GM23338 (cell line): ENCODE results near the gene ELFN1. TPM values are rescaled to one million over a fixed set of nuclear protein-coding genes. Genes with fewer than 3 reads are reported as not detected.

Experiments used
- ATAC-seq: fragments of 200-7000 bp; cut with Tn5 transposase; 3 replicates; pipeline ENCODE4 v1.9.1; 2020
- DNase-seq: peaks from one replicate; pipeline ENCODE4 v3.0.0-alpha.2; 2015; ENCODE audit warnings: low spot score
- H2AFZ ChIP-seq: fragments of 200-600 bp; sonication (generic); 2 replicates; pipeline ENCODE4 v1.8.0; 2016; ENCODE audit warnings: antibody characterized with exemption, mild to moderate bottlenecking, moderate library complexity
- H3F3A ChIP-seq: fragments of 200-600 bp; sonication (generic); replicated peaks from 2 replicates; pipeline ENCODE4 v1.8.0; 2017; ENCODE audit warnings: antibody characterized with exemption, mixed run types, low read depth
- H3K27ac ChIP-seq: fragments of 200-600 bp; sonication (generic); 2 replicates; pipeline ENCODE4 v1.6.1; 2016; ENCODE audit warnings: low read depth
- H3K27me3 ChIP-seq: fragments of 200-600 bp; sonication (generic); 2 replicates; pipeline ENCODE4 v1.8.0; 2016; ENCODE audit warnings: mild to moderate bottlenecking, mixed run types, moderate library complexity; ENCODE audit not compliant: insufficient read depth
- H3K36me3 ChIP-seq: fragments of 200-600 bp; sonication (generic); 2 replicates; pipeline ENCODE4 v1.8.0; 2016; ENCODE audit warnings: mild to moderate bottlenecking; ENCODE audit not compliant: insufficient read depth
- H3K4me1 ChIP-seq: fragments of 200-600 bp; sonication (generic); 2 replicates; pipeline ENCODE4 v1.8.0; 2016; ENCODE audit warnings: mild to moderate bottlenecking, moderate library complexity; ENCODE audit not compliant: insufficient read depth
- H3K4me2 ChIP-seq: fragments of 200-600 bp; sonication (generic); 2 replicates; pipeline ENCODE4 v1.7.1; 2017; ENCODE audit warnings: mixed run types
- H3K4me3 ChIP-seq: fragments of 200-600 bp; sonication (generic); 2 replicates; pipeline ENCODE4 v1.6.1; 2016; ENCODE audit warnings: mixed run types
- H3K79me2 ChIP-seq: fragments of 200-600 bp; sonication (generic); replicated peaks from 2 replicates; pipeline ENCODE4 v1.8.0; 2017; ENCODE audit warnings: mild to moderate bottlenecking; ENCODE audit not compliant: insufficient read depth
- H3K9me2 ChIP-seq: fragments of 200-600 bp; sonication (generic); 2 replicates; pipeline ENCODE4 v1.8.0; 2017; ENCODE audit not compliant: insufficient read depth
- H4K20me1 ChIP-seq: fragments of 200-600 bp; sonication (generic); replicated peaks from 2 replicates; pipeline ENCODE4 v1.8.0; 2017; ENCODE audit warnings: mild to moderate bottlenecking; ENCODE audit not compliant: insufficient read depth
- H3K27ac Mint-ChIP-seq: 2 replicates; pipeline ENCODE4 v1.8.0; 2020; ENCODE audit warnings: inconsistent platforms, mild to moderate bottlenecking, moderate library complexity, mixed read lengths
- H3K27me3 Mint-ChIP-seq: 3 replicates; pipeline ENCODE4 v1.8.0; 2022; ENCODE audit warnings: low read depth, mild to moderate bottlenecking, moderate library complexity, mixed read lengths, inconsistent platforms; ENCODE audit not compliant: insufficient read depth, poor library complexity
- H3K36me3 Mint-ChIP-seq: 3 replicates; pipeline ENCODE4 v1.8.0; 2021; ENCODE audit warnings: low read depth, mild to moderate bottlenecking, inconsistent platforms, moderate library complexity, mixed read lengths
- H3K4me1 Mint-ChIP-seq: 3 replicates; pipeline ENCODE4 v1.8.0; 2020; ENCODE audit warnings: mild to moderate bottlenecking, inconsistent platforms, mixed read lengths
- H3K4me3 Mint-ChIP-seq: 3 replicates; pipeline ENCODE4 v1.8.0; 2021; ENCODE audit warnings: moderate library complexity, mild to moderate bottlenecking, inconsistent platforms, mixed read lengths
- H3K9me3 Mint-ChIP-seq: 3 replicates; pipeline ENCODE4 v1.8.0; 2020; ENCODE audit warnings: moderate library complexity, mild to moderate bottlenecking, inconsistent platforms, mixed read lengths
- CREB1 ChIP-seq: fragments of 250-450 bp; sonication (Bioruptor Pico); IDR thresholded peaks from 2 replicates; pipeline ENCODE4 v1.5.0; 2020; ENCODE audit warnings: low read depth, mild to moderate bottlenecking, moderate library complexity
- CTCF ChIP-seq, 2 experiments: fragments of 200-600 bp in 1 of 2; sonication (generic) in 1 of 2; conservative IDR thresholded peaks; 2 replicates each; pipeline versions ENCODE4 v1.5.1 to v1.6.1; 2016 to 2017; ENCODE audit warnings: antibody characterized with exemption in 2 of 2, low read depth in 2 of 2, mild to moderate bottlenecking in 2 of 2, moderate library complexity in 1 of 2
- ETS1 ChIP-seq: IDR thresholded peaks from 2 replicates; pipeline ENCODE4 v1.6.1; 2016; ENCODE audit warnings: antibody characterized with exemption
- EZH2 ChIP-seq: fragments of 200-600 bp; sonication (generic); IDR thresholded peaks from one replicate; pipeline ENCODE4 v1.8.0; 2017; ENCODE audit warnings: antibody characterized with exemption, mild to moderate bottlenecking, low read depth; ENCODE audit not compliant: unreplicated experiment
- EZH2phosphoT487 ChIP-seq: fragments of 200-600 bp; sonication (generic); IDR thresholded peaks from one replicate; pipeline ENCODE4 v1.8.1; 2018; ENCODE audit warnings: antibody characterized with exemption; ENCODE audit not compliant: unreplicated experiment
- JUNB ChIP-seq: IDR thresholded peaks from one replicate; pipeline ENCODE4 v1.6.1; 2016; ENCODE audit warnings: antibody characterized with exemption; ENCODE audit not compliant: unreplicated experiment
- NANOG ChIP-seq: IDR thresholded peaks from 2 replicates; pipeline ENCODE4 v1.6.1; 2016; ENCODE audit warnings: antibody characterized with exemption, borderline replicate concordance
- POLR2AphosphoS5 ChIP-seq: IDR thresholded peaks from 2 replicates; pipeline ENCODE4 v1.6.1; 2016; ENCODE audit warnings: antibody characterized with exemption, low read depth
- REST ChIP-seq: IDR thresholded peaks from one replicate; pipeline ENCODE4 v1.6.1; 2018; ENCODE audit warnings: antibody characterized with exemption; ENCODE audit not compliant: unreplicated experiment
- STAT1 ChIP-seq: IDR thresholded peaks from one replicate; pipeline ENCODE4 v1.6.1; 2016; ENCODE audit warnings: antibody characterized with exemption; ENCODE audit not compliant: unreplicated experiment
- ZNF114 ChIP-seq: fragments of 250-450 bp; sonication (Bioruptor Pico); IDR thresholded peaks from 2 replicates; pipeline ENCODE4 v1.5.0; 2020; ENCODE audit warnings: mild to moderate bottlenecking, moderate library complexity
- ZNF331 ChIP-seq: fragments of 250-450 bp; sonication (Bioruptor Pico); IDR thresholded peaks from 2 replicates; pipeline ENCODE4 v1.5.0; 2020; ENCODE audit warnings: low read depth, mild to moderate bottlenecking, moderate library complexity
- ZNF462 ChIP-seq: fragments of 250-450 bp; sonication (Bioruptor Pico); IDR thresholded peaks from 2 replicates; pipeline ENCODE4 v1.5.0; 2020; ENCODE audit warnings: mild to moderate bottlenecking, moderate library complexity
- polyA plus RNA-seq: library from polyadenylated mRNA; unstranded; fragments of >200 nt; fragmentation: Nextera tagmentation; extraction: Ambion mirVana; gene quantifications from 2 replicates; pipeline ENCODE4 v1.2.1, GENCODE V29; 2016
- total RNA-seq: library from RNA; depleted of rRNA; stranded (reverse); fragments of >200 nt; shearing (Covaris generic); gene quantifications from 2 replicates; pipeline ENCODE4 v1.2.3, GENCODE V29; 2014

Gene ELFN1
- total and polyA plus RNA-seq, 2 experiments from 2014 or later, result 0.08 to 3.5 TPM

- Mint-ChIP-seq H3K27ac (no peak overlapping the region), H3K4me3 (no peak overlapping the region), H3K36me3 (no peaks in the 10 kb centered on the region), H3K27me3 (peaks cover 39% of the 10 kb centered on the region), H3K4me1 (peaks cover 17% of the 10 kb centered on the region), H3K9me3 (no peaks in the 10 kb centered on the region; the same call in 2 of the 3 replicates)
- no peaks in the 10 kb centered on the region for H3K79me2 ChIP-seq
- no peak overlapping the region for H3K4me3 ChIP-seq
- ATAC-seq (no peak), DNase-seq (no peak)
- H2AFZ ChIP-seq, result no peak overlapping the region
- no peaks in the 10 kb centered on the region for H4K20me1 ChIP-seq
- no peaks in the 10 kb centered on the region for H3K4me1 ChIP-seq
- TF ChIP-seq NANOG, result no peak
- no peak for TF ChIP-seq REST
- no peak for TF ChIP-seq POLR2AphosphoS5
- TF ChIP-seq ZNF331 (CRISPR knock-in tag), result no peak
- no peak for TF ChIP-seq STAT1
- no peak for TF ChIP-seq ZNF462 (CRISPR knock-in tag)
- TF ChIP-seq EZH2phosphoT487, result no peak
- TF ChIP-seq ETS1, result no peak
- no peak for TF ChIP-seq JUNB
- TF ChIP-seq ZNF114 (CRISPR knock-in tag), result no peak
- no peak for TF ChIP-seq CREB1 (CRISPR knock-in tag)
- TF ChIP-seq CTCF (conservative IDR thresholded peaks at IDR 0.05; ENCODE audit: low read depth in 2 of 2), result no peak
- TF ChIP-seq EZH2, result no peak
- H3K27me3 ChIP-seq, result no peaks in the 10 kb centered on the region
- no peaks in the 10 kb centered on the region for H3K36me3 ChIP-seq
- no peak overlapping the region for H3K4me2 ChIP-seq
- H3K27ac ChIP-seq, result no peak overlapping the region
- H3K9me2 ChIP-seq, result no peaks in the 10 kb centered on the region
- no peaks in the 10 kb centered on the region for H3F3A ChIP-seq
Measured at GRCh38 chr7:1754345-1754908, 84.3 kb downstream of the ELFN1 start.
